Testis (tissue), 2 donors: Measurements from ENCODE around the gene TMEM156.

ENCODE experiments used
- POLR2A ChIP-seq: fragments of 450-650 bp; IDR thresholded peaks from one replicate; pipeline ENCODE4 v1.6.1; 2017; ENCODE audit warnings: antibody characterized with exemption, mild to moderate bottlenecking, moderate library complexity
- TF ChIP-seq, protein P1 (sequence below), 3 experiments: fragments of 450-650 bp in 2 of 3; fragments of 200-600 bp in 1 of 3; sonication (generic) in 1 of 3; IDR thresholded peaks; one replicate each; pipeline ENCODE4 v1.5.1; 2016 to 2019; ENCODE audit warnings: antibody characterized with exemption in 3 of 3, mild to moderate bottlenecking in 2 of 3, moderate library complexity in 1 of 3

DNA sequence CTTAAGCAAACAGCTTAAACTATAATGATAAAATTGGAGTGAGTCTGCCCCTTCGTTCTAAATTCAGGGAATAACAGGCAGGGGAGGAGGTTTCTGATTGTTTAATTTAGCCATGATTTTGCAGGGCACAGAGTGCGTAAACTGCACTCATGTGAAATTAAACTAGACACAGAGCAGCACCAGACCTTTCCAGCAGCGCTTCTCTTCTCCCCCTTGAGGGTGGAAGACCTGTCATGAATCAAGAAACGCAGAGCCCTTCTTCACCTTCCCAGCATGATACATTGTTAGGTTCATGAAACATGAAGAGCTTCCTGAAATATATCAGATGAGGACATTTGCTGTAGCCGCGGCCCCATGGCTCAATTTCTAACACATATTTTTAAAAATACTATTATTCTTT is 101.5 kb downstream of the TMEM156 start:
- TF ChIP-seq, protein P1, sequence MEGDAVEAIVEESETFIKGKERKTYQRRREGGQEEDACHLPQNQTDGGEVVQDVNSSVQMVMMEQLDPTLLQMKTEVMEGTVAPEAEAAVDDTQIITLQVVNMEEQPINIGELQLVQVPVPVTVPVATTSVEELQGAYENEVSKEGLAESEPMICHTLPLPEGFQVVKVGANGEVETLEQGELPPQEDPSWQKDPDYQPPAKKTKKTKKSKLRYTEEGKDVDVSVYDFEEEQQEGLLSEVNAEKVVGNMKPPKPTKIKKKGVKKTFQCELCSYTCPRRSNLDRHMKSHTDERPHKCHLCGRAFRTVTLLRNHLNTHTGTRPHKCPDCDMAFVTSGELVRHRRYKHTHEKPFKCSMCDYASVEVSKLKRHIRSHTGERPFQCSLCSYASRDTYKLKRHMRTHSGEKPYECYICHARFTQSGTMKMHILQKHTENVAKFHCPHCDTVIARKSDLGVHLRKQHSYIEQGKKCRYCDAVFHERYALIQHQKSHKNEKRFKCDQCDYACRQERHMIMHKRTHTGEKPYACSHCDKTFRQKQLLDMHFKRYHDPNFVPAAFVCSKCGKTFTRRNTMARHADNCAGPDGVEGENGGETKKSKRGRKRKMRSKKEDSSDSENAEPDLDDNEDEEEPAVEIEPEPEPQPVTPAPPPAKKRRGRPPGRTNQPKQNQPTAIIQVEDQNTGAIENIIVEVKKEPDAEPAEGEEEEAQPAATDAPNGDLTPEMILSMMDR (IDR thresholded peaks at IDR 0.05), result no peak
- no peak for TF ChIP-seq POLR2A
